NCI-H2029 (cell line): ENCODE results near the gene SLC35E2B.
"Not testable (repeated sequence)": the region's sequence is repeated elsewhere in the genome, so short reads cannot be mapped to it uniquely, and the experiment has no call there.

ENCODE experiments used
- DNase-seq: peaks from one replicate; lab custom pipeline; 2025; lab: John Stamatoyannopoulos, UW

SLC35E2B gene

DNA sequence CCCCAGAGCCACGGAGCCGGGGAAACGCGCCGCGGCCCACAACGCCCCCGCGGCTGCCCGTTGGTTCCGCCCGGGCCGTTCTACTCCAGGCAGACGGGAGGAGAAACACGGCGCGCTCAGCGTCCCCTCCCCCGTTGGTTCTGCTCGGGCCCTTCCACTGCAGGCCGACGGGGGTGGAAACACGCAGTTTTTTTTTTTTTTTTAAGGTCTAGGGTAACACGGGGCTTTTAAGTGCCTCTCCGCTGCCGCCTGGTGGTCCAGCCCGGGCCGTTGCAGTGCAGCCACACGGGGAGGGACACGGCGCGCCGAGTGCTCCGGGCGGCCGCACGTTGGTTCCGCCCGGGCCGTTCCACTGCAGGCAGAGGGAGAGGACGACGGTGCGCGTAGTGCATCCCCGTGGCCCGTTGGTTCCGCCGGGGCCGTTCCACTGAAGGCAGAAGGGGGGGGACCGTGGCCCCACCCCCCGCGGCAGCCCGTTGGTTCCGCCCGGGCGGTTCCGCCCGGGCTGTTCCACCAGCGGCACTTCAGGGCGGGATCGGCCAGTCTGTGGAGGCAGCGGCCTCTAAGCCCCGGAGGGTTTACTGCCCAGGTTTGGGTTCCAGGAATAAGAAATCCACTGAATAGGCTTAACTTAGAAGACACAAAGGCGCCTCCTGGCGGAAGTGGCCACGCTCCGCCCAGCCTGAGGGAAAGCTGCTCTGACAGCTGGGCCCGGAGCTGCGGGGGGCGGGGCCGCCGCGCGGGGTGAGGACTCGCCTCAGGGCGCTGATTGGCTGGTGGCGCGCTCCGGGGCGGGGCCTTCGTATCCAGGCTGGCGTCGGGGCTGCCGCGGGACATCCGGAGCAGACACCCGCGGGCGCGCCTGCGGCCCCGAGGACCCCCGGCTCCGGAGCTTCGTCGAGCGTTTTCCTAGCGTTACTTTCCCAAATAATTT is at the start of gene SLC35E2B:
Gene SLC35E2B (minus strand): TSS at position 82 of the 934 bp plus-strand sequence. CDS start 16,096 bp downstream, outside the sequence.
- DNase-seq: peak; percentile 64

DNA sequence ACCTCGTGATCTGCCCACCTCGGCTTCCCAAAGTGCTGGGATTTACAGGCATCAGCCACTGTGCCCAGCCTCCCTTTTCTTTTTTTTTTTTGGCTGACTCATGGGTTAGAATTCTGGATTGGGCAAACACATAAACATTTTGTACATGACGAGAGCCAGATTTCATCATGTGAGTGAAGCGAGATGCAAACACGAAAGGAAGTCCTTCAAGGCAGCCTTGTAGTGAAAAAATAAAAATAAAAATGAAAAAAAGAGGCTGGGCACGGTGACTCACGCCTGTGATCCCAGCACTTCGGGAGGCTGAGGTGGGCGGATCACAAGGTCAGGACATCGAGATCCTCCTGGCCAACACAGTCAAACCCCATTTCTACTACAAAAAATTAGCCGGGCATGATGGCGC is 48.4 kb upstream of the SLC35E2B start:
- DNase-seq: not testable (repeated sequence)

DNA sequence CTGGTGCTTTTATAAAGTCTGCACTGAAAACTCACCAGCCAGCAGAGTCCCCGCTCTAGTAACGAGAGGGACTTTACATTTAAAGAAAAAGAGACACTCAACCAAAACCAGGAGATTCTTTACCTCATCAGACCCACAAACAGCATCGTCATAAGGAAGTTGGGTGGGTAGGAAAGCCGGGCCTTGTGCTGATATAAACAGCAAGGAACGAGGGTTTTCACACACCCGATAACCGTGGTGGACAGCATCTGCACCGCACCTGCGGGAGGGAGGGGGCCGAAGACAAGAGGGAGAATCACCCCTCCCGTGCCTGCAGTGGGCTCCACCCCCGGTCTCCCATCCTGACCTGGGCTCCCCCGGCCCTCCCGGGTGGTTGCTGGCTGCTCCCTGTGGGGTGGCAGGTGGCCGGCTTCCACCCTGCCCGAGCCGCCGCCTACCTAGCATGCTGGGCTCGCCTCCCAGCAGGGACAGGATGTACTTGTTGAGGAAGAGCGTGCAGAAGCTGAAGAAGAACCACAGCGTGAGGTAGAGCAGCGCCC is 46.3 kb upstream of the SLC35E2B start:
- not testable (repeated sequence) for DNase-seq

DNA sequence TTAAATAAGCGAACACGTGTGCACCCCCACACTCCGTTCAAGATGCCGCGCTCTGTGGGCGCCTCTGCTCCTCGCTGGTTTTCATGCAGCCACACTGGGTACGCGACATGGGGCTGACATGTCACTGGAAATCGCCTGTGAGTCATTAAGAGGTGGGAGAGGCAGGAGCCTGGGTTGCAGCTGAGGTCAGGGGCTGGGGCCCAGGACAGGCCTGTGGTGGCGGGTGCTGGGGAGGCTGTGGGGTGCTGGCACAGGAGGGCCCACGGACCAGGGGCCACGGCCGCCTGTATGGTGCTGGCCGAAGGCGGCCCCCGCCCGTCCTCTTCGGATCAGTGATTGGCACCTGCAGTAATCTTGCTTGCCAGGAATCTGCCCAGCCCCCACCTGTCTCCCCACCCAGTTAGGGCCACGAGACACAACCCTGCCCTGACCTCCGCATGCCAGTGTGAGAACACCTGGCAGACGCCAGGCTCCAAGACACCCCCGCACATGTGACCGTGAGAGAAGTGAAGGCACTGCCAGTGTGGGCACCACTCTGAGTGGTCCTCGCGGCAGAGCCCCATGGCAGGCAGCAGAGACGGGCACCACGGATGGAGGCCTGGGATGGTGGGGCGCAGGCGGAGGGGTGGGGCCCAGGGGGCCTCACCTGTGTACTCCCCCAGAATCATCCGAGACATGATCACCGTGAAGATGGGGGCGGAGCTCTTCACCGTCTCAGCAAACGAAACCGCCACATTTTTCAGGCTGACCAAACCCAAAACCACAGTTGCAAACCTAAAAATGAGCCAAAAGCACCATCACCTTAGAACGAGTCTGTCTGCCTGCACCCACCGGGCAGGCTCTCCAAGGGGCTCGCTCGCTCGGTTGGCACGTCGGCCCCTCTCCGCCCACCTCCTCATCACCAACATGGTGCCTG is 45.3 kb upstream of the SLC35E2B start:
- DNase-seq: not testable (repeated sequence)

DNA sequence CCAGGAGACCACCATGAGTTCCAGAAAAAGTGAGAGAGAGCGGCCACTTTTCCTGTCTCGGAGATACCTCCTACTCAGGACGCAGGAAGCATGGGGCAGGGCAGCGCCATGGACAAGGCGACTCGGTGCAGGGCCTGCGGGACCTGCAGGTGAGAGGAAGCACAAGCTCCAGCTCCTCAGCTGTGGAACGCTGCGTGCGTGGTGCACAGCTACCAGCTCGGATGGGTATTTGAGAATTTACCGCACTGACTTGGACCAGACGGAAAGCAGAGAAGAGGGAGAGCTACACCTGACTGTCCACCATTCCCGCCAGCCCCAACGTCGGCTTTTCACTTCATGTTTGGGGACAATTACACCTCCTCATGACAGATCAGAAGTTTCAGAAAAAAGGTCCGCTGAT is 39.8 kb upstream of the SLC35E2B start:
- DNase-seq: no peak

DNA sequence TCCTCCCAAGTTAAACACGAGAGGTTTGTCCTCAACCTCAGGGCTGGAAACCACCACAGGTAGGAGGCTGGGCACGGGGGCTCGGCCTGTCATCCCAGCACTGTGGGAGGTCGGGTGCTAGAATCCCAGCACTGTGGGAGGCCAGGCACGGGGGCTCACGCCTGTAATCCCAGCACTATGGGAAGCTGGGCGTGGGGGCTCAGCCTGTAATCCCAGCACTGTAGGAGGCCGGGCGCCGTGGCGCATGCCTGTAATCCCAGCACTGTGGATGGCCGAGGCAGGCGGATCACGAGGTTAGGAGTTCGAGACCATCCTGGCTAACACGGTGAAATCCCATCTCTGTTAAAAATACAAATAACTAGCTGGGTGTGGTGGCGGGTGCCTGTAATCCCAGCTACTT is 38.3 kb upstream of the SLC35E2B start:
- no peak for DNase-seq

DNA sequence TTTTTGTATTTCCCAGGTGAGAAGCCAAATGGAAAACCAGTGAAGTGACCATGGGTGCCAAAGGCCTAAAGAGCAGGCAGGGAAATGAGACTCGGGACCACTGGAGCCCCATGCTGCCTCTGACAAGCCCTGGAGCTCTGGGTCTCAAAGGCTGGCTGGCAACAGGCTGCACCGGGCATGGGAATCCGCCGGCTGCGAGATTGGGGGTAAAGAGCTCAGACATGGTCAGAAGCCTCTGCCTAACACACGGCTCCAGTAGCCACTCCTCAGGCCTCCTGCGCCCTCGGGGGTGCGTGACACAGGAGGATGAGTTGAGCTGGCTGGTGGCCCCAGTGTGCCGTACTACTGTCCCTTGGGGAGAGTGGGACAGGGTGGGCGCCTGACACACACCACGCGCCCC is 37.6 kb upstream of the SLC35E2B start:
- not testable (repeated sequence) for DNase-seq

DNA sequence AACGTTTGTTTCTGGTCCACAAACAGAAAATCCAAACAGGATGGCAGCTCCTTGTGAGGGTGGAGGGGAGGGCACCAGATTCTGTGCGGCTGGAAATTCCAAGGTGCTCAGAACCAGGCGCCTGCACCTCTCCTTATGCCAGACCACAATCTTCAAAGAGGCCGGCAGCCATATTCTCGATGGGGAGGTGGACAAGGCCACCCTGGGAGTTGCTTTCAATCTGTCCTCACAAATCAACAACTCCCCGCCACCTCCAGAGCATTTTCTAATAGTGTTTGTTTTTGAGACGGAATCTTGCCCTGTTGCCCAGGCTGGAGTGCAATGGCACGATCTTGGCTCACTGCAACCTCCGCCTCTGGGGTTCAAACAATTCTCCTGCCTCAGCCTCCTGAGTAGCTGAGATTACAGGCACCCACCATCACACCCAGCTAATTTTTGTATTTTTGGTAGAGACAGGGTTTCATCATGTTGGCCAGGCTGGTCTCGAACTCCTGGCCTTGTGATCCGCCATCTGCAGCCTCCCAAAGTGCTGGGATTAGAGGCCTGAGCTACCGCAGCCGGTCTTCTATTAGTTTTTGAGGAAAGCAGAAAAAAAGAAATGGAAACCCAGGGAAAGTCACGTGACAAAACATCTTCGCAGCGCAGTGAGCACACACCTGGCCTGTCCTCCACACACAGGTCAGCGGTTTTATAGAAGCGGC is 36.7 kb upstream of the SLC35E2B start:
- DNase-seq: not testable (repeated sequence)

DNA sequence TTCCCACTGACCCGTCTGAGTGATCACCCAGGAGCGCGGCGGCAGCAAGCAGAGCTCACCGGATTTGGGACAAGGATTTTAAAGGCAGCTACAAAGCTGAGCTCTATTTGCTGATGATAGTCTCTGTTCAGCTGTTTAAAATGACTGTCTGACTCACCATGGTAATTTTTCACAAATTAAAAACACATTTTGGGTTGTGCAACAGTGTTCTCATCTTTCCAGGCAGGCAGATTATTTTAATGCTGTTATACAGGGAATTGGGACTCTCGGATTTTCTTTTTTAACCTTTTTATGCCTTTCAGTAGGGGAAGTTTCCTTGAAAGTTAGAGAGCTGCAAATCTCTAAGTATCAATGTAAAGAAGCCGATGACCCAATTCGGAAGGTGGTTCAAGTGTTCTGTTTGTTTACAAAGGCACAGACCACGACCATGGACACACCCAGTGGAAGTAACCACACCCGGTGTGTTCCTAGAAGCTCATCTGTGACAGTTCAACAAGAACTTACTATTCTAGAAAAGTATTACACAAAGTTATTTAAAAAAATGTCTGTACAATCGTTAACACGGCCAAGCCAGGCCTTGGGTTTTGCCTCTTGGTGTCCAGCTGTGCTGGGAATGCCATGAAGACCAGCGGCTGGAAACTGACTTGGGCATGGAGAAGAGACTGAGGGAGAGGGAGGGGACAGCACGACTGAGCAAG is 35.9 kb upstream of the SLC35E2B start:
- DNase-seq: not testable (repeated sequence)

DNA sequence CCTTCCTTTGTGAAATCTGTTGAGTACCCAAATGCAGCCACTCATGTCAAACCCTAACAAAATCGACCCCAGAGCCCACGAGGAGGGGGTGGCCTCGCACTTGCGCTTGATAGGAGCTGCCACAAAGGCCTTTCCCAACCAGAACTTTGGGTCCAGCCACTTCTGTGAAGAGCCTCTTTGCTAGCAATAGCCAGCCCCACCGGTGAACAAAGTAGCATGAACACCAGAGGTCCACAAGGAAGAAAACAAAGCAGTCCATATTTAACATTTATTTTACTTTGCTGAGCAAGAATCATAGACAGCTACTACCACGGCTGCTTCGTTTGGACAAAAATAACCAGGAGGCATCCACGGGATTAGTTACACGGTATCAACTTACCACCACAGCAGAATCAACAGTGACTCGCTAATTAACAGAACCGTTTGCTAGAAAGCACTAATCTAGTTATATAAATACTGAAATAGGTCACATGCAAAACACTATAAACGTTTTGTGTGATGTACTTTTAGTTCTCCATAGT is 34.6 kb upstream of the SLC35E2B start:
- DNase-seq: not testable (repeated sequence)

DNA sequence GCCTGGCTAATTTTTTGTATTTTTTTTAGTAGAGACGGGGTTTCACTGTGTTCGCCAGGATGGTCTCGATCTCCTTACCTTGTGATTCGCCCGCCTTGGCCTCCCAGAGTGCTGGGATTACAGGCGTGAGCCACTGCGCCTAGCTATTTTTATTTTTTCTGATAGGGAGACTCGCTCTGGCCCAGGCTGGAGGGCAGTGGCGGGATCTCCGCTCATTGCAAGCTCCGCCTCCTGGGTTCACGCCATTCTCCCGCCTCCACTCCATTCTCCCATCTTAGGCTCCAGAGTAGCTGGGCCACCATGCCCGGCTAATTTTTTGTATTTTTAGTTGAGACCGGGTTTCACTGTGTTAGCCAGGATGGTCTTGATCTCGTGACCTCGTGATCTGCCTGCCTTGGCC is 33.5 kb upstream of the SLC35E2B start:
- DNase-seq: not testable (repeated sequence)

DNA sequence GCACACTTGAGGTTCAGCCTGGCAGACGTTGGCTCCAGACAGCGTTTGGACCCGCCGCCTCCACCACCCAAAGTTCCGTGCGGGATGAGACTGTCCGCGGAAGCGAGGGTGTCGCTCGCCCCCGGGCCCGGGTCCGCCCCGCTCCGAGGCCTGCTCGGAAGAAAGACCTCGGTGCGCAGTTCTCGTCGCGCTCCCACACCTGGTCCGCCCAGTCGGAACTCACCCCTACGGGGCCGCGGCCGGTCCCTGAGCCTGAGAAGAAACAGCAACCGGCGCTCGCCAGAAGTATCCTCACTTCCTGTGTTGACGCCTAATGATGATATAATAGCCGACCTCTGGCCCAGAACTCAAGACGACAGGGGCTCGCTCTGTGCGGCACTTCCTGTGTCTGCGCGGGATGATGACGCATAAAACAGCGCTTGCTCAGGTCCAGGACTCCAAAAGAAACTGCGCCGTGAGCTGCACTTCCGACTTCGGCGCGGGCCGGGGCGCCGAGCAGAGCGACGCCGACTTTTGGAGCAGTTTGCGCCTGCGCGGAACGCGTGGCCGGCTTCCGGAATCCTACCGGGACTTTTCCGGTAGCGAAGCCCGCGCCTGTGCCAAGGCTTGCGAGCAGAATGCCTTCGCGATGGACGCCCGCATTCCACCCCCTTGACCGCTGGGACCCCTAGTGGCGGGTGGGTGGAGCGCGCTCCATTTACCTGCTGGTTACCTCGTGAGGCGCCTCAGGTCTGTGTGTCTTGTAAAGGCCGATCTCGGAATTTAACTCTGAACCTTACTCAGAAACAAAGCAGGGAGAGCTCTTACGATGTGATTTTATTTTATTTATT is 31.7 kb upstream of the SLC35E2B start, which contains the start of gene CDK11A:
Gene CDK11A (minus strand): TSS at position 323 of the 830 bp plus-strand sequence. CDS start 1,539 bp downstream, outside the sequence.
- peak; percentile 88 for DNase-seq

DNA sequence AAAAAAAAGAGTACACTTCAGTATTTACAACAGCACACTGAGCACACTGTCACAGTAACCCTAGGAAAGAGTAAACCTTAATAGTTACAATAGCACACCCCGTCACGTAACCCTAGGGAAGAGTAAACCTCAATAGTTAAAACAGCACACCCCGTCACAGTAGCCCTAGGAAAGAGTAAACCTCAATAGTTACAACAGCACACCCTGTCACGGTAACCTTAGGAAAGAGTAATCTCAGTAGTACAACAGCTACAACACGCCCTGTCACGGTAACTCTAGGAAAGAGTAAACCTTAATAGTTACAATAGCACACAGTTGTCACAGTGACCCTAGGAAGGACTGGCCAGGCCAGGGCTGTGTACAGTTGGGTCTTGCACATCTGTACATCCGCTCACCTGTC is 28.6 kb upstream of the SLC35E2B start:
- DNase-seq: no peak

DNA sequence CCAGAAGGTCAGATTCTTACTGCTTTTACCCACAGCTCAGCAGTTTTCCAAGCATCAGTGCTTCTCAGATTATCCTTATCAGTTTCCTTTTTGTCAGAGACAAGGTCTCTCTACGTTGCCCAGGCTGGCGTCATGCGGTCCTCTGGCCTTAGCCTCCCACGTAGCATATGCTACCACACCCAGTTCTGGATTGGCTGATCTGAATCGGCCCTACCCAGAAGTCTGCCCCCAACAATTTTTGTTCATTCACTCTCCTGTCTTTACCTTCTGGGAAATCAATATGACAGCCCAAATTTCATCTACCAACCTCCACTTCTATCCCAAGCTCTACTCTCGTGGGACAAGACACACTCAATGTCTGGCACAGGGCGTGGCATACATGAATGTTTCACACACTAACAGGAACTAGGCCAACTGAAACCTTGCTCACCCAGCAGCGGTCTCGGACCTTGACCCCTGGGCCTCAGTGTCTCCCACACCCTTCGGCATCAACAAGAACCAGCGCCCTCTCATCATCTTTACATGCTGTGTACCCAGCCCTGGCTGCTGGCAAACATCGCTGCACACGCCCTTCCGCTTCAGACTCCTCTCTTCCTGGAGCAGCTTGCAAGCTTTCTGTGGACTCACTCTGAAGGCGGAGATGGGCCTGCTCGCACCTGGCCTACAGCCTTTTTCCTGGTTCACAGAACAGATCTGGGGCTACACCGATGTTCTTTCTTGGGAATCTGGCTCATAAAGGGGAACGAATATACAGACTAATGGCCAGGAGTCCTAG is 22.7 kb upstream of the SLC35E2B start:
- not testable (repeated sequence) for DNase-seq

DNA sequence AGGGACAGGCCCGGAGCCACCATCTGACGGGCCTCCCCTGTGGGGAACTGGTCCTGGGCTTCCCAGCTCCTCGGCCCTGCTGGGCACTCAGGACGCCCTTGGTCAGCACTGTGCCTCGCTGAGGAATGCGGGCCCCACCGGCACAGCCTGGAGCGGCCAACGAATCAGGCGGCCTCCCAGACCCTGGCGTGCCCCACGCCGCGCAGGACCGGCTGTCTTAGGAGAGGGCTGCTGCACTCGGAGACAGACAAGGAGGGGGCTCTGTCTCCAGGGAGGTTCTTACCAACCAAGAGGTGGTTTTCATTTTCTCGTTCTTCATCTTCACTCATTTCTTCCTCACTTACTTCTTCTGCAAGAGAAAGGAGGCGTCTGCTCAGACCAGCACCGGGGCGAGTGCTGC is 15.3 kb upstream of the SLC35E2B start:
- not testable (repeated sequence) for DNase-seq

DNA sequence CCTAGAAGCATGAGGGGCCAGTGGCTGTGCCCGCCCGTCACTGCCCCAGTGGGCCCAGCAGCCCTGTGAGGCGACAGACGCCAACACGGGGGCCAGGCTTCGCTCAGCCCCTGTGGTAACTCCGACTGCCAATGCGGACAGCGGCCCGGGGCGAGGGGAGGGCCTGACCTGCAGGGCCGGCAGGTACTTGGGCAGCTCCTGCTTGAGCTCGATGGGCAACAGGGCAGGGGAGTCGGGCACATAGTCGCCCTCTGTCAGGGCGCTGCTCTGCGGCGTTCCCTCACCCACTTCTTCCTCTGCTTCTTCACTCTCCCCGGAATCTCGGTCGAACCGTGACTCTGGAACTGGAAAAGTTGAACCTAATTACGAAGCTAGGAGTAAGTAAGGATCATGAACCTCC is 14.6 kb upstream of the SLC35E2B start:
- DNase-seq: not testable (repeated sequence)

DNA sequence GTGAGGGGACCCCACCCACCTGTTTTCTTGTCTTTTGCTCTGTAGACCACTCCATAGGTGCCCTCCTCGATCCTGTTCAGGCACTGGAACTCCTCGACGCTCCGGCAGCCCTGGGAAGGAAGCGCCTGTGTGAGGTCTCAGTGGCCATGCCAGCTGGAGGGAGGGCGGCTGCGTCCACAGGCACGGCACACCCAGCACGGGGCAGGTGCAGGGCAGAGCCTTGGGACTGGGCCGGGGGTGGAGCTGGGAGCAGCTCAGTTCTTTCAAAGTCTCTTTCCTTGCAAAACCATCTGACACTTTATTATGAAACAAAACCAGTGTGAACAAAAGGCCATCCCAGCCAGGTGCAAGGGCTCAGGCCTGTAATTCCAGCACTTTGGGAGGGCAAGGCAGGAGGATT is 13.0 kb upstream of the SLC35E2B start:
- not testable (repeated sequence) for DNase-seq

DNA sequence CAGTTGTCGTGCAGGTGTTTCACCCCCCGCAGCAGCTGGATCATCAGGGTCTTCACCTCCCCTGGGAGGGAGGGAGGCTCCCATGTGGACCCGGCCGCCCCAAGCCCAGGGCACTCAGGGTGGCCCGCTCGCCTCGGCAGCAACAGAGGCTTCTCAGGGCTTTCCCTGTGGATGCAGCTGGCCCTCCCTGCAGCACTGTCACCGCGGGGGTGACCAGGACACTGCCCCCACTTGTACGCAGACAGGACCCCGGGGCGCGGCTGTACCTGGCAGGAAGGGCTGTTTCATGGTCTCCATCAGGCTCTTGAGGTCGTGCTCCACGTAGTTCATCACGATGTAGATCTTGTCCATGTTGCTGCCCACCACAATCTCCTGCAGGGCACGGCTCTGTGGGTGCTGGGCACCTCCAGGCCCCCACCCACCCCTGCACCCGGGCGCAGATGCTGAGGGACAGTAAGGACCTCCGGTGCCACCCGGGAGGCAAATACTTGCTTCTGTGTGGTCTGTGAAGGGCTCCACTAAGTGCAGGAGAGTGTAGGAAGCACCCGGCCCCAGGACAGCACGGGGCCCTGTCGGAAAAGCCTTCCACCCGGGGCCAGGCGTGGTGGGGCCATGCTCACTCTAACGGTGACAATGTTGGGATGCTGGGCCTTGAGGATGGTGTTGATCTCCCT is 11.8 kb upstream of the SLC35E2B start:
- DNase-seq: not testable (repeated sequence)
